ENCODE measurements around the gene ZNF236. TPM values are rescaled to one million over a fixed set of nuclear protein-coding genes. Genes with fewer than 3 reads are reported as not detected.

The ZNF236 gene
- total and polyA plus RNA-seq, 10 of the 15 experiments (the other 5 are each of a cell fraction or from before 2014, with no cell fraction given): 1.0 to 14.4 (median 5.9) TPM

DNA sequence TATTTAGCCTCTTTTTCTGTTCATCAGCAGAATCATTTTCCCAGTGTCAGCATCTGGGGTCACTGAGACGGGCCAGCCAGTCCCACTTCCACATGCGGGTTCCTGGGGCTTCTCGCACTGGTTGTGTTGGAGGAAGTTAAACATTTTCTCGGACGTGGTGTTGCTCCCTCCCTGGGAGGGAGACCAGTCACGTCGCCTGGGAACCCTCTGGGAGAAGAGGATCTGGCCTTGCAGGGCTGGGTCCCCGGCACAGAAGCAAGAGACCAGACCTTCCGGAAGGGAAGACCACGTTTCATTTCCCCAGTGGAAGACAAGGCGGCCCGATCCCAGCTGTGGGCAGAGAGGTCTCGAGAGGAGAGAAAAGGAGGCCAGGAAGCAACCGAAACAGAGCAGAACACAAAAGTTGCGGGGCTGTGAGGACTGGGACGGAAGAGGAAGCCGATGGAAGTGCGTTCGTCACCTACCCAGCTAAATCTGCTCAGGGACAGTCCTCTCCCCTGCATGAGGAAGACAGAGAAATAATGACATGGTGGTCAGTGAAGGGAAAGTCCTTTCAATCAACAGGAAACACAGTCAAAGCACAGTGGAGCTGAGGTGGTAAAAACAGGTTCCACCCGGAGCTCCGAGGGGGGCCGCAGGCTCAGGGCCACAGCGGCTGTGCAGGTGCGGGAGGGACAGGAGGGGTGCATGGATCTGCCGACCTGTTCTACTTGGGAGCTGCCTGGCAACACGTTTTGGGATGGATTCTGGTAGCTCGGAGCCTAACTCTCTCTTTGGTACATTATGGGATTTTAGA lies 165.9 kb downstream of the ZNF236 start:
- Histone ChIP-seq H3K4me3 (no peak overlapping the region), H3K36me3 (ENCODE audit: control insufficient read depth in 2 of 2, insufficient read depth in 2 of 2, low read length in 1 of 2) (no peaks in the 10 kb centered on the region), H3K4me2 (ENCODE audit: control insufficient read depth, insufficient read depth) (no peak overlapping the region), H3K79me2 (ENCODE audit: control insufficient read depth, insufficient read depth, low read length) (no peaks in the 10 kb centered on the region), H3K9me3 (replicated peaks; ENCODE audit: control insufficient read depth, insufficient read depth, low read length) (no peaks in the 10 kb centered on the region), H3K9ac (ENCODE audit: control insufficient read depth, insufficient read depth, low read length) (no peak overlapping the region), H2AFZ (ENCODE audit: control insufficient read depth, low read depth, low read length) (no peak overlapping the region), H3K27ac (ENCODE audit: control insufficient read depth, insufficient read depth) (no peak overlapping the region), H3K4me1 (ENCODE audit: control insufficient read depth, insufficient read depth, low read length) (peaks cover 9% of the 10 kb centered on the region), H3K27me3 (replicated peaks in 1 of 2; ENCODE audit: control insufficient read depth in 2 of 2, insufficient read depth in 2 of 2, low read length in 1 of 2) (no peaks in the 10 kb centered on the region), H4K20me1 (ENCODE audit: control insufficient read depth, insufficient read depth) (no peaks in the 10 kb centered on the region)
- FAIRE-seq: no peak
- ATAC-seq: no peak
- BruUV-seq (replicated peaks): no TSS peak
- WGBS (ENCODE audit: insufficient coverage, insufficient replicate concordance, low lambda C conversion rate, missing lambda C conversion rate): 2% methylated on average over 27 of the region's 27 CpGs
- CTCF ChIA-PET: interaction anchor here (0.6 to 1.2 kb wide), 3 partner anchors 15 to 589 kb away, joined by 3 to 4 read pairs (median 3); no protein-coding TSS in a partner anchor
- POLR2A ChIA-PET: no interaction called here
- DNase-seq (ENCODE audit: low read depth, low spot score): no peak
- RAD21 ChIA-PET (ENCODE audit: unreplicated experiment): no interaction called here
- in situ Hi-C loops (cut with MboI) (loop anchor here (10.0 kb wide), 1 partner anchor 183 kb away; no protein-coding TSS in a partner anchor), intact Hi-C loops (cut with micrococcal nuclease; ENCODE audit: unreplicated experiment) (no loop called here)
- SMC1A ChIA-PET (ENCODE audit: uncharacterized antibody, unreplicated experiment): interaction anchor here (1.4 kb wide), 1 partner anchor 12 kb away, joined by 7 read pairs; no protein-coding TSS in a partner anchor
- TF ChIP-seq, protein P1, sequence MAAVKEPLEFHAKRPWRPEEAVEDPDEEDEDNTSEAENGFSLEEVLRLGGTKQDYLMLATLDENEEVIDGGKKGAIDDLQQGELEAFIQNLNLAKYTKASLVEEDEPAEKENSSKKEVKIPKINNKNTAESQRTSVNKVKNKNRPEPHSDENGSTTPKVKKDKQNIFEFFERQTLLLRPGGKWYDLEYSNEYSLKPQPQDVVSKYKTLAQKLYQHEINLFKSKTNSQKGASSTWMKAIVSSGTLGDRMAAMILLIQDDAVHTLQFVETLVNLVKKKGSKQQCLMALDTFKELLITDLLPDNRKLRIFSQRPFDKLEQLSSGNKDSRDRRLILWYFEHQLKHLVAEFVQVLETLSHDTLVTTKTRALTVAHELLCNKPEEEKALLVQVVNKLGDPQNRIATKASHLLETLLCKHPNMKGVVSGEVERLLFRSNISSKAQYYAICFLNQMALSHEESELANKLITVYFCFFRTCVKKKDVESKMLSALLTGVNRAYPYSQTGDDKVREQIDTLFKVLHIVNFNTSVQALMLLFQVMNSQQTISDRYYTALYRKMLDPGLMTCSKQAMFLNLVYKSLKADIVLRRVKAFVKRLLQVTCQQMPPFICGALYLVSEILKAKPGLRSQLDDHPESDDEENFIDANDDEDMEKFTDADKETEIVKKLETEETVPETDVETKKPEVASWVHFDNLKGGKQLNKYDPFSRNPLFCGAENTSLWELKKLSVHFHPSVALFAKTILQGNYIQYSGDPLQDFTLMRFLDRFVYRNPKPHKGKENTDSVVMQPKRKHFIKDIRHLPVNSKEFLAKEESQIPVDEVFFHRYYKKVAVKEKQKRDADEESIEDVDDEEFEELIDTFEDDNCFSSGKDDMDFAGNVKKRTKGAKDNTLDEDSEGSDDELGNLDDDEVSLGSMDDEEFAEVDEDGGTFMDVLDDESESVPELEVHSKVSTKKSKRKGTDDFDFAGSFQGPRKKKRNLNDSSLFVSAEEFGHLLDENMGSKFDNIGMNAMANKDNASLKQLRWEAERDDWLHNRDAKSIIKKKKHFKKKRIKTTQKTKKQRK (IDR thresholded peaks at IDR 0.05; ENCODE audit: low read depth, low read length): no peak
- TF ChIP-seq, protein P2, sequence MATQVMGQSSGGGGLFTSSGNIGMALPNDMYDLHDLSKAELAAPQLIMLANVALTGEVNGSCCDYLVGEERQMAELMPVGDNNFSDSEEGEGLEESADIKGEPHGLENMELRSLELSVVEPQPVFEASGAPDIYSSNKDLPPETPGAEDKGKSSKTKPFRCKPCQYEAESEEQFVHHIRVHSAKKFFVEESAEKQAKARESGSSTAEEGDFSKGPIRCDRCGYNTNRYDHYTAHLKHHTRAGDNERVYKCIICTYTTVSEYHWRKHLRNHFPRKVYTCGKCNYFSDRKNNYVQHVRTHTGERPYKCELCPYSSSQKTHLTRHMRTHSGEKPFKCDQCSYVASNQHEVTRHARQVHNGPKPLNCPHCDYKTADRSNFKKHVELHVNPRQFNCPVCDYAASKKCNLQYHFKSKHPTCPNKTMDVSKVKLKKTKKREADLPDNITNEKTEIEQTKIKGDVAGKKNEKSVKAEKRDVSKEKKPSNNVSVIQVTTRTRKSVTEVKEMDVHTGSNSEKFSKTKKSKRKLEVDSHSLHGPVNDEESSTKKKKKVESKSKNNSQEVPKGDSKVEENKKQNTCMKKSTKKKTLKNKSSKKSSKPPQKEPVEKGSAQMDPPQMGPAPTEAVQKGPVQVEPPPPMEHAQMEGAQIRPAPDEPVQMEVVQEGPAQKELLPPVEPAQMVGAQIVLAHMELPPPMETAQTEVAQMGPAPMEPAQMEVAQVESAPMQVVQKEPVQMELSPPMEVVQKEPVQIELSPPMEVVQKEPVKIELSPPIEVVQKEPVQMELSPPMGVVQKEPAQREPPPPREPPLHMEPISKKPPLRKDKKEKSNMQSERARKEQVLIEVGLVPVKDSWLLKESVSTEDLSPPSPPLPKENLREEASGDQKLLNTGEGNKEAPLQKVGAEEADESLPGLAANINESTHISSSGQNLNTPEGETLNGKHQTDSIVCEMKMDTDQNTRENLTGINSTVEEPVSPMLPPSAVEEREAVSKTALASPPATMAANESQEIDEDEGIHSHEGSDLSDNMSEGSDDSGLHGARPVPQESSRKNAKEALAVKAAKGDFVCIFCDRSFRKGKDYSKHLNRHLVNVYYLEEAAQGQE (IDR thresholded peaks at IDR 0.05; ENCODE audit: low read depth, low read length): no peak
- no peak for TF ChIP-seq SUZ12 (IDR thresholded peaks at IDR 0.05; ENCODE audit: unreplicated experiment)
- TF ChIP-seq, protein P3, sequence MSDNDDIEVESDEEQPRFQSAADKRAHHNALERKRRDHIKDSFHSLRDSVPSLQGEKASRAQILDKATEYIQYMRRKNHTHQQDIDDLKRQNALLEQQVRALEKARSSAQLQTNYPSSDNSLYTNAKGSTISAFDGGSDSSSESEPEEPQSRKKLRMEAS (IDR thresholded peaks at IDR 0.05; ENCODE audit: low read depth, low read length): no peak
- no peak for TF ChIP-seq NR2C2 (IDR thresholded peaks at IDR 0.05; ENCODE audit: borderline replicate concordance, control insufficient read depth, insufficient read length, low read depth)
- no peak for TF ChIP-seq PAX5 (IDR thresholded peaks at IDR 0.05; ENCODE audit: borderline replicate concordance, low read depth, low read length)
- no peak for TF ChIP-seq TCF7 (IDR thresholded peaks at IDR 0.05; ENCODE audit: borderline replicate concordance)
- no peak for TF ChIP-seq BMI1 (IDR thresholded peaks at IDR 0.05; ENCODE audit: borderline replicate concordance)
- TF ChIP-seq GATAD2B (conservative IDR thresholded peaks at IDR 0.05; ENCODE audit: low read depth): no peak
- TF ChIP-seq BACH1 (IDR thresholded peaks at IDR 0.05; ENCODE audit: borderline replicate concordance): no peak
- no peak for TF ChIP-seq KAT2A (conservative IDR thresholded peaks at IDR 0.05; ENCODE audit: control insufficient read depth, low read depth, low read length)
- no peak for TF ChIP-seq MXI1 (IDR thresholded peaks at IDR 0.05; ENCODE audit: low read depth, low read length)
- no peak for TF ChIP-seq JUNB (IDR thresholded peaks at IDR 0.05)
- no peak for TF ChIP-seq CHD1 (IDR thresholded peaks at IDR 0.05; ENCODE audit: low read depth, low read length)
